ENCODE measurements around the gene PDCD6IP.

GRCh38 chr3:33790091-33790490, 8.3 kb upstream of the PDCD6IP start:
- no peak for TF ChIP-seq CTCF (IDR thresholded peaks at IDR 0.05)
- TF ChIP-seq ZFX (IDR thresholded peaks at IDR 0.05; ENCODE audit: borderline replicate concordance) = no peak
